Neural cell (in vitro differentiated cells): ENCODE measurements around the gene CHRM1. TPM values are rescaled to one million over a fixed set of nuclear protein-coding genes. Genes with fewer than 3 reads are reported as not detected.
"Not testable (repeated sequence)": the region's sequence is repeated elsewhere in the genome, so short reads cannot be mapped to it uniquely, and the experiment has no call there.

Experiments
- H2AFZ ChIP-seq: fragments of 200-600, 300-800 bp; sonication (generic), shearing (Covaris generic); 2 replicates; pipeline ENCODE4 v1.6.0; 2014; ENCODE audit warnings: low read depth, mild to moderate bottlenecking, antibody characterized with exemption, low read length, moderate library complexity
- H3F3A ChIP-seq: fragments of 200-600 bp; shearing (Covaris generic); 2 replicates; pipeline ENCODE4 v1.6.1; 2016; ENCODE audit warnings: mild to moderate bottlenecking, moderate library complexity, mixed read lengths, antibody characterized with exemption, low read length; ENCODE audit not compliant: insufficient read depth, poor library complexity, severe bottlenecking
- H3K27ac ChIP-seq: fragments of 200-600, 300-800 bp; sonication (generic), shearing (Covaris generic); 2 replicates; pipeline ENCODE4 v1.5.1; 2014; ENCODE audit warnings: mild to moderate bottlenecking, low read length, moderate library complexity
- H3K27me3 ChIP-seq: fragments of 300-800, 200-600 bp; sonication (generic), shearing (Covaris generic); 2 replicates; pipeline ENCODE4 v1.6.0; 2014; ENCODE audit warnings: mild to moderate bottlenecking, low read depth, low read length, moderate library complexity; ENCODE audit not compliant: insufficient read depth
- H3K36me3 ChIP-seq: fragments of 300-800, 200-600 bp; sonication (generic), shearing (Covaris generic); 2 replicates; pipeline ENCODE4 v1.5.1; 2014; ENCODE audit warnings: mild to moderate bottlenecking, antibody characterized with exemption, low read length, moderate library complexity; ENCODE audit not compliant: insufficient read depth
- H3K4me2 ChIP-seq: fragments of 300-800, 200-600 bp; sonication (generic), shearing (Covaris generic); 2 replicates; pipeline ENCODE4 v1.6.0; 2014; ENCODE audit warnings: mild to moderate bottlenecking, low read length
- H3K4me3 ChIP-seq: fragments of 300-800, 200-600 bp; sonication (generic), shearing (Covaris generic); 2 replicates; pipeline ENCODE4 v1.5.1; 2014; ENCODE audit warnings: mild to moderate bottlenecking, low read length, moderate library complexity
- H3K79me2 ChIP-seq: fragments of 200-600 bp; shearing (Covaris generic); replicated peaks from 2 replicates; pipeline ENCODE4 v1.6.0; 2014; ENCODE audit warnings: mild to moderate bottlenecking, low read length, moderate library complexity; ENCODE audit not compliant: insufficient read depth
- H3K9ac ChIP-seq: fragments of 300-800, 200-600 bp; sonication (generic), shearing (Covaris generic); 2 replicates; pipeline ENCODE4 v1.6.1; 2016; ENCODE audit warnings: mild to moderate bottlenecking, low read length, mixed read lengths
- H3K9me2 ChIP-seq: fragments of 200-600 bp; shearing (Covaris generic); 2 replicates; pipeline ENCODE4 v1.6.1; 2016; ENCODE audit warnings: mild to moderate bottlenecking, low read length, mixed read lengths; ENCODE audit not compliant: insufficient read depth
- H3K9me3 ChIP-seq: fragments of 200-600, 300-800 bp; sonication (generic), shearing (Covaris generic); 2 replicates; pipeline ENCODE4 v1.6.1; 2016; ENCODE audit warnings: mild to moderate bottlenecking, mixed run types, low read length, moderate library complexity, mixed read lengths
- H4K20me1 ChIP-seq: fragments of 200-600 bp; shearing (Covaris generic); 2 replicates; pipeline ENCODE4 v1.6.1; 2016; ENCODE audit warnings: mild to moderate bottlenecking, mixed run types; ENCODE audit not compliant: insufficient read depth
- CTCF ChIP-seq: fragments of 450-650 bp; IDR thresholded peaks from 2 replicates; pipeline ENCODE4 v1.5.1; 2014; ENCODE audit warnings: antibody characterized with exemption, mild to moderate bottlenecking, moderate library complexity; ENCODE audit not compliant: poor library complexity, severe bottlenecking
- EP300 ChIP-seq: fragments of 450-650 bp; conservative IDR thresholded peaks from 2 replicates; pipeline ENCODE4 v1.6.1; 2014; ENCODE audit warnings: antibody characterized with exemption, mild to moderate bottlenecking, moderate library complexity; ENCODE audit not compliant: poor library complexity, severe bottlenecking
- EZH2 ChIP-seq: fragments of 200-600, 300-800 bp; shearing (Covaris generic), sonication (generic); IDR thresholded peaks from 2 replicates; pipeline ENCODE4 v1.6.1; 2014; ENCODE audit warnings: antibody characterized with exemption, low read length, borderline replicate concordance, mild to moderate bottlenecking; ENCODE audit not compliant: insufficient read depth, poor library complexity, severe bottlenecking
- MXI1 ChIP-seq: fragments of 450-650 bp; conservative IDR thresholded peaks from 2 replicates; pipeline ENCODE4 v1.6.1; 2014; ENCODE audit warnings: antibody characterized with exemption, mild to moderate bottlenecking; ENCODE audit not compliant: poor library complexity, severe bottlenecking
- POLR2AphosphoS5 ChIP-seq: IDR thresholded peaks from 2 replicates; pipeline ENCODE4 v1.6.1; 2012
- RAD21 ChIP-seq: fragments of 450-650 bp; conservative IDR thresholded peaks from 2 replicates; pipeline ENCODE4 v1.6.1; 2014; ENCODE audit warnings: antibody characterized with exemption, mild to moderate bottlenecking, moderate library complexity
- SMC3 ChIP-seq: fragments of 450-650 bp; conservative IDR thresholded peaks from 2 replicates; pipeline ENCODE4 v1.6.1; 2014; ENCODE audit warnings: antibody characterized with exemption, mild to moderate bottlenecking, moderate library complexity; ENCODE audit not compliant: poor library complexity
- TAF1 ChIP-seq: IDR thresholded peaks from 2 replicates; pipeline ENCODE4 v1.6.1; 2012; ENCODE audit warnings: low read depth
- polyA plus RNA-seq: library from polyadenylated mRNA; depleted of rRNA; stranded (reverse); fragments of >200 nt; gene quantifications from 2 replicates; pipeline ENCODE4 v1.2.3, GENCODE V29; 2014
- TF ChIP-seq, protein P1 (sequence below): IDR thresholded peaks from 2 replicates; pipeline ENCODE4 v1.6.1; 2012; ENCODE audit warnings: borderline replicate concordance

Gene CHRM1
- polyA plus RNA-seq, 1 donor from 2014 or later: not detected

- Histone ChIP-seq H3K9me2 (no peaks in the 10 kb centered on the region), H3K27ac (no peak overlapping the region), H3K9ac (no peak overlapping the region), H3K4me2 (no peak overlapping the region), H3K4me3 (no peak overlapping the region), H4K20me1 (no peaks in the 10 kb centered on the region), H3K27me3 (no peaks in the 10 kb centered on the region), H3K36me3 (no peaks in the 10 kb centered on the region), H3F3A (no peaks in the 10 kb centered on the region), H3K9me3 (no peaks in the 10 kb centered on the region), H2AFZ (no peak overlapping the region), H3K79me2 (no peaks in the 10 kb centered on the region)
- TF ChIP-seq TAF1 (no peak), POLR2AphosphoS5 (no peak), EP300 (no peak), SMC3 (no peak), MXI1 (no peak), CTCF (no peak), EZH2 (no peak), RAD21 (no peak)
- TF ChIP-seq, protein P1, sequence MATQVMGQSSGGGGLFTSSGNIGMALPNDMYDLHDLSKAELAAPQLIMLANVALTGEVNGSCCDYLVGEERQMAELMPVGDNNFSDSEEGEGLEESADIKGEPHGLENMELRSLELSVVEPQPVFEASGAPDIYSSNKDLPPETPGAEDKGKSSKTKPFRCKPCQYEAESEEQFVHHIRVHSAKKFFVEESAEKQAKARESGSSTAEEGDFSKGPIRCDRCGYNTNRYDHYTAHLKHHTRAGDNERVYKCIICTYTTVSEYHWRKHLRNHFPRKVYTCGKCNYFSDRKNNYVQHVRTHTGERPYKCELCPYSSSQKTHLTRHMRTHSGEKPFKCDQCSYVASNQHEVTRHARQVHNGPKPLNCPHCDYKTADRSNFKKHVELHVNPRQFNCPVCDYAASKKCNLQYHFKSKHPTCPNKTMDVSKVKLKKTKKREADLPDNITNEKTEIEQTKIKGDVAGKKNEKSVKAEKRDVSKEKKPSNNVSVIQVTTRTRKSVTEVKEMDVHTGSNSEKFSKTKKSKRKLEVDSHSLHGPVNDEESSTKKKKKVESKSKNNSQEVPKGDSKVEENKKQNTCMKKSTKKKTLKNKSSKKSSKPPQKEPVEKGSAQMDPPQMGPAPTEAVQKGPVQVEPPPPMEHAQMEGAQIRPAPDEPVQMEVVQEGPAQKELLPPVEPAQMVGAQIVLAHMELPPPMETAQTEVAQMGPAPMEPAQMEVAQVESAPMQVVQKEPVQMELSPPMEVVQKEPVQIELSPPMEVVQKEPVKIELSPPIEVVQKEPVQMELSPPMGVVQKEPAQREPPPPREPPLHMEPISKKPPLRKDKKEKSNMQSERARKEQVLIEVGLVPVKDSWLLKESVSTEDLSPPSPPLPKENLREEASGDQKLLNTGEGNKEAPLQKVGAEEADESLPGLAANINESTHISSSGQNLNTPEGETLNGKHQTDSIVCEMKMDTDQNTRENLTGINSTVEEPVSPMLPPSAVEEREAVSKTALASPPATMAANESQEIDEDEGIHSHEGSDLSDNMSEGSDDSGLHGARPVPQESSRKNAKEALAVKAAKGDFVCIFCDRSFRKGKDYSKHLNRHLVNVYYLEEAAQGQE: no peak
Observed at GRCh38 chr11:62953811-62954210, 32.6 kb upstream of the CHRM1 start.

DNA sequence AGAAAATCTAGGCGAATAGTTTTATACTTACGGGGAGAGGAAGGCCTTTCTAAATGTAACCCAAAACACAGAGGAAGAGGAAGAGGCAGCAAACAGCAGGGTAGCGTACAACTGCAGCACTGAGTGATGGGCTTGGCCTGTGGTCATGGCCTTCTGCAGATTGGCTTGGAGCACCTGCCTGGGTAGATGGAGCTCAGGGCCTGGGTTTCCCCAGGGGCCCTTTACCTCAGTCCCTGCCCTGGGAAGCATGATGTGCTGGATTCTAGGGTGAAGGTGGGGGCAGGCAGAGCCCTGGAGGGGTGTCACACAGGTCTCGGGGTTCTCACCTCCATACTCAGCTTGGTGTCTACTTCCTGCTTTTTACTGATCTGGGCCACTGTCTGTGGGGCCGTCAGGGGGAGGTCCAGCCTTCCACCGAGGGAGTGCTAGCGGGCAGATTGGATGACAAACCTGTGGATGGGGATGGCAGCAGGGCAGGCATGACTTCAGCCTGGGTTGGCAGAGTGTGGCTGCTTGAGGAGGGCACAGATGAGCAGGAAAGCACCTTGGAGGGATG, 27.7 kb upstream of the CHRM1 start:
- Histone ChIP-seq H3K79me2 (no peaks in the 10 kb centered on the region), H2AFZ (no peak overlapping the region), H3K4me3 (no peak overlapping the region), H3K36me3 (no peaks in the 10 kb centered on the region), H3K4me2 (no peak overlapping the region), H3K27me3 (no peaks in the 10 kb centered on the region), H3K27ac (no peak overlapping the region), H4K20me1 (no peaks in the 10 kb centered on the region), H3F3A (no peaks in the 10 kb centered on the region), H3K9me2 (no peaks in the 10 kb centered on the region), H3K9ac (no peak overlapping the region), H3K9me3 (no peaks in the 10 kb centered on the region)
- TF ChIP-seq MXI1: no peak
- no peak for TF ChIP-seq EP300
- no peak for TF ChIP-seq TAF1
- no peak for TF ChIP-seq RAD21
- TF ChIP-seq, protein P1: no peak

DNA sequence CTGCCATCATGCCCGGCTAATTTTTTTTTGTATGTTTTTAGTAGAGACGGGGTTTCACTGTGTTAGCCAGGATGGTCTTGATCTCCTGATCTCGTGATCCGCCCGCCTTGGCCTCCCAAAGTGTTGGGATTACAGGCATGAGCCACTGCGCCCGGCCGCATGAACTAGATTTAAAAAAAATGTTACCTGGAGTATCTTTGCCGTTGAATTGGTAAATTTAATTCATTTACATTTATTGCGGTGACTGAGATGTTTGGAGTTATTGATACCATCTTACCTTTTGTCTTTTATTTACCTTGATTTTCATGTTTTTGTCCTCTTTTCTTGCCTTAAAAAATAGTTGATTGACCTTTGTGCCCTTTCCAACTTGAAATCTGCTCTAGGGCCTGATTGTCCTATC, 24.4 kb upstream of the CHRM1 start:
- H3K9ac ChIP-seq, H3K36me3 ChIP-seq, H4K20me1 ChIP-seq, H3K9me3 ChIP-seq, H3K27ac ChIP-seq, H3K79me2 ChIP-seq, H3K27me3 ChIP-seq, H3K4me3 ChIP-seq, H2AFZ ChIP-seq, H3F3A ChIP-seq, H3K4me2 ChIP-seq, H3K9me2 ChIP-seq: not testable (repeated sequence)

DNA sequence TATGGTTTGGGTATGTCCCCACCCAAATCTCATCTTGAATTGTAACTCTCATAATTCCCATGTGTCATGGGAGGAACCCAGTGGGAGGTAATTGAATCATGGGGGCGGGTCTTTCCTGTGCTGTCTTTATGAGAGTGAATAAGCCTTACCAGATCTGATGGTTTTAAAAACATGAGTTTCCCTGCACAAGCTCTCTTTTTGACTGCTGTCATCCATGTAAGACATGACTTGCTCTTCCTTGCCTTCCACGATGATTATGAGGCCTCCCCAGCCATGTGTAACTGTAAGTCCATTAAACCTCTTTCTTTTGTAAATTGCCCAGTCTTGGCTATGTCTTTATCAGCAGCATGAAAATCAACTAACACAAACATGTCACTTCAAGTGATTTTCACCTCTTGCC, 16.4 kb upstream of the CHRM1 start:
- not testable (repeated sequence) for H3K27ac ChIP-seq, H3K9me2 ChIP-seq, H3K9me3 ChIP-seq, H3K27me3 ChIP-seq, H3K79me2 ChIP-seq, H3K4me2 ChIP-seq, H3F3A ChIP-seq, H3K9ac ChIP-seq, H4K20me1 ChIP-seq, H3K36me3 ChIP-seq, H3K4me3 ChIP-seq, H2AFZ ChIP-seq
